Pancreas (tissue), 10 donors: ENCODE measurements around the gene APBA2. TPM values are rescaled to one million over a fixed set of nuclear protein-coding genes. Genes with fewer than 3 reads are reported as not detected.

ENCODE experiments used
- ATAC-seq, 4 donors: fragments of 200-7000 bp; cut with Tn5 transposase; one replicate each; pipeline versions ENCODE4 v1.8.0 to v1.9.1; 2020; ENCODE audit warnings: mild to moderate bottlenecking in 4 of 4, moderate library complexity in 4 of 4
- DNase-seq, 6 donors: peaks; one replicate each; pipeline ENCODE4 v3.0.0-alpha.2; 2020
- FAIRE-seq: peaks from 2 replicates; lab custom pipeline; 2012; peaks lifted over from hg19 to GRCh38; lab: Jason Lieb, UNC
- H3K27ac ChIP-seq, 4 donors: fragments of 200-600 bp; sonication (generic); 1 replicate in 3 of 4; 2 replicates in 1 of 4; pipeline versions ENCODE4 v1.5.0 to v1.8.0; 2020
- H3K27me3 ChIP-seq, 4 donors: fragments of 200-600 bp; one replicate each; pipeline ENCODE4 v1.8.0; 2021
- H3K36me3 ChIP-seq, 3 donors: fragments of 200-600 bp; sonication (generic) in 1 of 3; one replicate each; pipeline versions ENCODE4 v1.5.0 to v1.8.0; 2020 to 2021
- H3K4me1 ChIP-seq, 3 donors: fragments of 200-600 bp; one replicate each; pipeline ENCODE4 v1.8.0; 2021
- H3K4me3 ChIP-seq, 4 donors: fragments of 200-600 bp; sonication (generic) in 2 of 4; one replicate each; pipeline versions ENCODE4 v1.5.0 to v1.8.0; 2020 to 2021
- H3K9me3 ChIP-seq, 4 donors: fragments of 200-600 bp; one replicate each; pipeline ENCODE4 v1.8.0; 2021
- CTCF ChIP-seq, 4 donors: fragments of 200-600 bp; sonication (generic) in 3 of 4; IDR thresholded peaks; one replicate each; pipeline versions ENCODE4 v1.5.0 to v1.8.0; 2021; ENCODE audit warnings: antibody characterized with exemption in 4 of 4
- WGBS, 2 donors: extraction: QIAGEN DNeasy Blood & Tissue Kit; methylation state at CpG; one replicate each; pipeline ENCODE4 v1.1.7; 2013; 5-methylcytosine and 5-hydroxymethylcytosine counted together
- intact Hi-C, 3 donors: fragments of 100-400 bp; cut with DNase I; formaldehyde crosslinking; loops; one replicate each; pipeline versions ENCODE4 v1.11.1 to v1.14.2; 2022
- polyA plus RNA-seq, 2 donors: library from polyadenylated mRNA; stranded (reverse); fragments of 200-250 nt; gene quantifications; one replicate each; pipeline ENCODE4 v1.2.3, GENCODE V29; 2013
- total RNA-seq, 6 donors: library from RNA; stranded (reverse); fragmentation: NEBNext Ultra II Directional in 4 of 6; extraction: Animal tissue kit (Norgen Biotek cat#: 25700) in 4 of 6; gene quantifications; one replicate each; pipeline versions ENCODE4 v1.2.1 to v1.2.4, GENCODE V29; 2021 to 2023
- donor health status: healthy with polysubstance abuse.
- donor health status: DM: no; HTN: no; CAD: no; lungs with moderate emphysema.
- donor health status: DM: no; HTN: no; CAD: no.
- donor health status: control.
- donor health status: control.
- donor health status: Bipolar disorder and iron deficiency.
- donor health status: DM: yes; HTN: yes; CAD: no.
- donor health status: DM: no; HTN: no; CAD: no.
- donor health status: DM: no; HTN: no; CAD: no.
- donor health status: DM: yes; HTN: yes; CAD: no.

Gene APBA2
- total and polyA plus RNA-seq, 8 donors, result 3.9 to 10.3 (median 6.7) TPM

DNA sequence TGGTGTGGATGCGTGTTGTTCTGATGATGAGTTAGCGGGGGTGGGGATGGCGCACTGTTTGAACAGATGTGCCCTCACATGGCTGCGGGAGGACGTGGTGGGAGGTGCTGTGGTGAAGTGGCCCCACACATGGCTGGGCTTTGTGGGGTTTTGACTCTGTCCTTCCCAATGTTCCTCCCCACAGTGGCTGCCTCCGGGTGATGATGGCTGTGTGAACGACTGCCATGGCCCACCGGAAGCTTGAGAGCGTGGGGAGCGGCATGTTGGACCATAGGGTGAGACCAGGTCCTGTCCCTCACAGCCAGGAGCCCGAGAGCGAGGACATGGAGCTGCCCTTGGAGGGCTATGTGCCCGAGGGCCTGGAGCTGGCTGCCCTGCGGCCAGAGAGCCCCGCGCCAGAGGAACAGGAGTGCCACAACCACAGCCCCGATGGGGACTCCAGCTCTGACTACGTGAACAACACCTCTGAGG is 167.9 kb downstream of the APBA2 start:
- Histone ChIP-seq H3K4me1 (no peaks in the 10 kb centered on the region), H3K27ac (no peak overlapping the region), H3K27me3 (no peaks in the 10 kb centered on the region), H3K4me3 (no peak overlapping the region), H3K9me3 (no peaks in the 10 kb centered on the region), H3K36me3 (no peaks in the 10 kb centered on the region)
- no peak for TF ChIP-seq CTCF (IDR thresholded peaks at IDR 0.05)
- DNase-seq (no peak), ATAC-seq (no peak), FAIRE-seq (no peak)
- intact Hi-C loops, result no loop called here
- WGBS, 2 donors, result 93 to 98% methylated on average over 18 of the region's 18 CpGs

- 95% methylated on average over 32 to 34 of the region's 34 CpGs for WGBS, 2 donors
- TF ChIP-seq CTCF (IDR thresholded peaks at IDR 0.05), result no peak
- Histone ChIP-seq H3K27me3 (no peaks in the 10 kb centered on the region), H3K4me3 (no peak overlapping the region), H3K36me3 (no peaks in the 10 kb centered on the region), H3K4me1 (no peaks in the 10 kb centered on the region), H3K27ac (no peak overlapping the region), H3K9me3 (no peaks in the 10 kb centered on the region)
- FAIRE-seq (no peak), DNase-seq (no peak), ATAC-seq (no peak)
- intact Hi-C loops, result no loop called here
Measured at GRCh38 chr15:29054171-29055045, 168.6 kb downstream of the APBA2 start.

DNA sequence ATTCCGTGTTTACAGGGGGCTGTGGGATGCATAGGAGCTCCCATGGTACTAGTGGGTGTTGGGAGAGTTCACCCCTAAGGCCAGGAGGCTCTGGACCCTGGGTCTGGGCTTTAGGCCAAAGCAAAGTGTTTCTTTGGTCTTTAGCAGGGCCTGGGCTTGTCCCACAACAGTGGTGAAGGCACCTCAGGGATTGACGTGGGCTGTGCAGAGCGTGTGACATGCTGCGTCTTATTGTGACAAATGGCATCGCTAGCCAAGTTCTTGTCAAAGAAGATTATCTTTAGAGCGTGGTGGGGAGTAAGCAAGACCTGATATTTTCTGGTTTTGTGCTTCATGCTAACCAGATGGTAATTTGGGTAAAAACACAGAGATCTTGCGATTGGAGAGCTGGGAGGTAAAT is 170.1 kb downstream of the APBA2 start:
- Histone ChIP-seq H3K4me1 (peaks cover 0 to 3% (median 2%) of the 10 kb centered on the region in 3 donors), H3K27ac (no peak overlapping the region), H3K36me3 (no peaks in the 10 kb centered on the region), H3K9me3 (no peaks in the 10 kb centered on the region), H3K4me3 (no peak overlapping the region), H3K27me3 (no peaks in the 10 kb centered on the region)
- intact Hi-C loops, result no loop called here
- 72 to 89% methylated on average over 7 of the region's 7 CpGs for WGBS, 2 donors
- FAIRE-seq, result no peak
- no peak for DNase-seq
- TF ChIP-seq CTCF (IDR thresholded peaks at IDR 0.05), result no peak
- no peak for ATAC-seq

- DNase-seq (no peak), ATAC-seq (no peak), FAIRE-seq (no peak)
- WGBS, 2 donors, result 81 to 94% methylated on average over 4 of the region's 4 CpGs
- no peak overlapping the region for H3K4me3 ChIP-seq
- no peak overlapping the region for H3K27ac ChIP-seq
- no peaks in the 10 kb centered on the region for H3K27me3 ChIP-seq
- intact Hi-C loops, result no loop called here
- H3K4me1 ChIP-seq, result peaks cover 0 to 3% (median 2%) of the 10 kb centered on the region in 3 donors
- no peak for TF ChIP-seq CTCF (IDR thresholded peaks at IDR 0.05)
- H3K9me3 ChIP-seq, result no peaks in the 10 kb centered on the region
- no peaks in the 10 kb centered on the region for H3K36me3 ChIP-seq
Measured at GRCh38 chr15:29056839-29057450, 171.2 kb downstream of the APBA2 start.
